IMR-90 (cell line): ENCODE results near the gene CCNJL. TPM values are rescaled to one million over a fixed set of nuclear protein-coding genes. Genes with fewer than 3 reads are reported as not detected.

ENCODE experiments used
- ATAC-seq: fragments of 200-7000 bp; cut with Tn5 transposase; 2 replicates; pipeline ENCODE4 v1.9.1; 2020; ENCODE audit warnings: low read depth, mild to moderate bottlenecking, moderate library complexity
- BruUV-seq: library from RNA; stranded (reverse); fragments of 400-500 nt; replicated peaks from 2 replicates; lab custom pipeline; 2021; lab: Mats Ljungman, UMichigan
- CTCF ChIA-PET: fragments of 300-600 bp; formaldehyde crosslinking; extraction: SDS; loops from one replicate; lab custom pipeline; 2021; ENCODE audit warnings: antibody characterized with exemption; lab: Yijun Ruan, JAX
- POLR2A ChIA-PET: fragments of 300-600 bp; sonication (Branson Sonifier 250); formaldehyde crosslinking; loops from one replicate; lab custom pipeline; 2022; ENCODE audit warnings: antibody characterized with exemption; ENCODE audit not compliant: unreplicated experiment; lab: Charles Lee
- DNase-seq: peaks from one replicate; pipeline ENCODE4 v3.0.0; 2013
- H2AFZ ChIP-seq: replicated peaks from 2 replicates; pipeline ENCODE3; 2013; ENCODE audit warnings: low read length, mild to moderate bottlenecking; ENCODE audit not compliant: poor library complexity
- H2AK5ac ChIP-seq: 2 replicates; pipeline ENCODE4 v1.6.1; 2013; ENCODE audit warnings: low read depth, low read length, inconsistent platforms
- H2AK9ac ChIP-seq: replicated peaks from 2 replicates; pipeline ENCODE3; 2013; ENCODE audit warnings: mild to moderate bottlenecking, low read depth, low read length, moderate library complexity; ENCODE audit not compliant: poor library complexity
- H2BK120ac ChIP-seq: 2 replicates; pipeline ENCODE4 v1.6.1; 2013; ENCODE audit warnings: low read depth, low read length, inconsistent platforms
- H2BK15ac ChIP-seq: 3 replicates; pipeline ENCODE4 v1.6.1; 2013; ENCODE audit warnings: low read depth, low read length, inconsistent platforms
- H2BK20ac ChIP-seq: 2 replicates; pipeline ENCODE4 v1.6.1; 2013; ENCODE audit warnings: low read depth, mild to moderate bottlenecking, inconsistent platforms, low read length, moderate library complexity
- H2BK5ac ChIP-seq: 2 replicates; pipeline ENCODE4 v1.6.1; 2013; ENCODE audit warnings: mild to moderate bottlenecking, low read depth, low read length, inconsistent platforms; ENCODE audit not compliant: poor library complexity, severe bottlenecking
- H3K14ac ChIP-seq: replicated peaks from 2 replicates; pipeline ENCODE4 v1.6.1; 2013; ENCODE audit warnings: low read depth, low read length, inconsistent platforms
- H3K18ac ChIP-seq: 2 replicates; pipeline ENCODE4 v1.6.1; 2013; ENCODE audit warnings: low read depth, low read length, control low read depth
- H3K23ac ChIP-seq: 2 replicates; pipeline ENCODE4 v1.6.1; 2013; ENCODE audit warnings: low read depth, low read length, inconsistent platforms
- H3K27ac ChIP-seq: 2 replicates; pipeline ENCODE4 v1.5.1; 2013; ENCODE audit warnings: mild to moderate bottlenecking, control low read depth, low read length; ENCODE audit not compliant: insufficient read depth
- H3K27me3 ChIP-seq: 2 replicates; pipeline ENCODE4 v1.6.1; 2013; ENCODE audit warnings: low read length; ENCODE audit not compliant: control insufficient read depth, insufficient read depth
- H3K36me3 ChIP-seq: 2 replicates; pipeline ENCODE4 v1.6.1; 2013; ENCODE audit warnings: low read length, mixed read lengths; ENCODE audit not compliant: control insufficient read depth, insufficient read depth
- H3K4ac ChIP-seq: 2 replicates; pipeline ENCODE4 v1.6.1; 2013; ENCODE audit warnings: low read depth, low read length, inconsistent platforms
- H3K4me1 ChIP-seq: 2 replicates; pipeline ENCODE4 v1.6.1; 2013; ENCODE audit warnings: low read length, mixed read lengths; ENCODE audit not compliant: control insufficient read depth, insufficient read depth
- H3K4me2 ChIP-seq: 2 replicates; pipeline ENCODE4 v1.6.1; 2013; ENCODE audit warnings: low read depth, mild to moderate bottlenecking, control low read depth, low read length, moderate library complexity
- H3K4me3 ChIP-seq: 2 replicates; pipeline ENCODE4 v1.5.1; 2013; ENCODE audit warnings: low read depth, mild to moderate bottlenecking, control low read depth, low read length, moderate library complexity; ENCODE audit not compliant: insufficient read depth
- H3K56ac ChIP-seq: 2 replicates; pipeline ENCODE4 v1.6.1; 2013; ENCODE audit warnings: low read length, inconsistent platforms; ENCODE audit not compliant: insufficient read depth; ENCODE audit errors: extremely low read depth
- H3K79me1 ChIP-seq, 2 experiments: 2 replicates each; pipeline ENCODE4 v1.6.1; 2013; ENCODE audit warnings: low read length in 2 of 2, inconsistent platforms in 1 of 2, low read depth in 1 of 2
- H3K9ac ChIP-seq: 2 replicates; pipeline ENCODE4 v1.6.1; 2013; ENCODE audit warnings: low read depth, low read length, control low read depth
- H3K9me1 ChIP-seq: 2 replicates; pipeline ENCODE4 v1.6.1; 2013; ENCODE audit warnings: low read length, inconsistent platforms; ENCODE audit not compliant: insufficient read depth
- H3K9me3 ChIP-seq: 2 replicates; pipeline ENCODE4 v1.6.1; 2013; ENCODE audit warnings: low read length; ENCODE audit not compliant: control insufficient read depth, insufficient read depth
- H4K20me1 ChIP-seq: 2 replicates; pipeline ENCODE4 v1.6.1; 2013; ENCODE audit warnings: low read length, inconsistent platforms; ENCODE audit not compliant: insufficient read depth
- H4K5ac ChIP-seq: 2 replicates; pipeline ENCODE4 v1.6.1; 2013; ENCODE audit warnings: mild to moderate bottlenecking, low read depth, low read length, control low read depth
- H4K8ac ChIP-seq, 2 experiments: 2 replicates each; pipeline ENCODE4 v1.6.1; 2013; ENCODE audit warnings: low read depth in 2 of 2, low read length in 2 of 2, control low read depth in 1 of 2, inconsistent platforms in 1 of 2
- H4K91ac ChIP-seq: 2 replicates; pipeline ENCODE4 v1.6.1; 2013; ENCODE audit warnings: low read depth, low read length, inconsistent platforms; ENCODE audit not compliant: insufficient read depth
- ELK1 ChIP-seq: fragments of 150-350 bp; IDR thresholded peaks from 2 replicates; pipeline ENCODE4 v1.6.1; 2016; ENCODE audit warnings: low read depth, mild to moderate bottlenecking, low read length, moderate library complexity, borderline replicate concordance
- RFX5 ChIP-seq: IDR thresholded peaks from 2 replicates; pipeline ENCODE4 v1.8.0; 2012; ENCODE audit warnings: low read depth, mild to moderate bottlenecking, low read length, moderate library complexity
- SMC3 ChIP-seq: fragments of 150-350 bp; IDR thresholded peaks from 2 replicates; pipeline ENCODE4 v1.6.1; 2016; ENCODE audit warnings: low read depth, mild to moderate bottlenecking, antibody characterized with exemption, low read length, moderate library complexity
- WGBS, 2 experiments: methylation state at CpG; one replicate each; pipeline versions ENCODE4 v1.1.5 to v1.1.7; 2013; ENCODE audit warnings: missing lambda C conversion rate in 2 of 2; ENCODE audit not compliant: insufficient read length in 1 of 2; ENCODE audit errors: extremely low coverage in 2 of 2; 5-methylcytosine and 5-hydroxymethylcytosine counted together
- dilution Hi-C: fragments of 300-500 bp; cut with HindIII; formaldehyde crosslinking; loops from one replicate; pipeline ENCODE4 v1.14.3; 2018; ENCODE audit warnings: low sequenced_read_pairs; ENCODE audit not compliant: unreplicated experiment
- in situ Hi-C: fragments of 300-500 bp; cut with MboI; formaldehyde crosslinking; loops from 3 replicates; pipeline ENCODE4 v1.14.3; 2019; ENCODE audit warnings: low sequenced_read_pairs, inconsistent platforms, mixed read lengths
- intact Hi-C: fragments of 100-400 bp; cut with micrococcal nuclease; formaldehyde crosslinking; loops from 2 replicates; pipeline ENCODE4 v1.10.0; 2022
- polyA plus RNA-seq, 3 experiments: library from polyadenylated mRNA; depleted of rRNA; stranded (reverse); fragments of >200 nt; gene quantifications; 2 replicates each; pipeline ENCODE4 v1.2.3, GENCODE V29; 2012; ENCODE audit warnings: low replicate concordance in 1 of 3
- total RNA-seq: library from RNA; depleted of rRNA; stranded (reverse); fragments of >200 nt; gene quantifications from 2 replicates; pipeline ENCODE4 v1.2.3, GENCODE V29; 2012

Gene CCNJL
- total and polyA plus RNA-seq, 2 of the 4 experiments (the other 2 are of a cell fraction), result 2.0 to 3.8 TPM

GRCh38 chr5:160281275-160281674 lies 31.1 kb downstream of the CCNJL start:
- no peak overlapping the region for H4K91ac ChIP-seq
- no CpG with 5 or more reads among the region's 2 CpGs for WGBS, 2 experiments
- no peaks in the 10 kb centered on the region for H4K20me1 ChIP-seq
- H3K9ac ChIP-seq, result no peak overlapping the region
- ATAC-seq (no peak), DNase-seq (no peak)
- TF ChIP-seq ELK1 (no peak), RFX5 (no peak), SMC3 (no peak)
- H3K9me1 ChIP-seq, result no peaks in the 10 kb centered on the region; the same call in 1 of the 2 replicates
- no peak overlapping the region for H2BK15ac ChIP-seq
- no peak overlapping the region for H4K8ac ChIP-seq
- H3K36me3 ChIP-seq, result peaks cover 5% of the 10 kb centered on the region
- no peak overlapping the region for H2BK20ac ChIP-seq
- no peak overlapping the region for H2AFZ ChIP-seq
- H2BK5ac ChIP-seq, result no peak overlapping the region
- intact Hi-C loops (no loop called here), in situ Hi-C loops (no loop called here), dilution Hi-C loops (no loop called here)
- no peaks in the 10 kb centered on the region for H3K9me3 ChIP-seq
- no peak overlapping the region for H2AK9ac ChIP-seq
- no peak overlapping the region for H2BK120ac ChIP-seq
- POLR2A ChIA-PET, result no interaction called here
- peaks cover 4 to 9% of the 10 kb centered on the region in 2 experiments; a peak in 1 of 4 replicates for H3K79me1 ChIP-seq
- H3K4me1 ChIP-seq, result no peaks in the 10 kb centered on the region
- CTCF ChIA-PET, result no interaction called here
- no peak overlapping the region for H2AK5ac ChIP-seq
- no peak overlapping the region for H4K5ac ChIP-seq
- no peak overlapping the region for H3K27ac ChIP-seq
- no peak overlapping the region for H3K56ac ChIP-seq
- BruUV-seq, result no TSS peak
- H3K14ac ChIP-seq, result no peak overlapping the region
- H3K4me2 ChIP-seq, result no peak overlapping the region
- no peaks in the 10 kb centered on the region for H3K27me3 ChIP-seq
- no peak overlapping the region for H3K18ac ChIP-seq
- H3K4ac ChIP-seq, result no peak overlapping the region
- H3K4me3 ChIP-seq, result no peak overlapping the region
- no peak overlapping the region for H3K23ac ChIP-seq
